Measurements from ENCODE around the gene TNIP1.

TNIP1 gene, protein sequence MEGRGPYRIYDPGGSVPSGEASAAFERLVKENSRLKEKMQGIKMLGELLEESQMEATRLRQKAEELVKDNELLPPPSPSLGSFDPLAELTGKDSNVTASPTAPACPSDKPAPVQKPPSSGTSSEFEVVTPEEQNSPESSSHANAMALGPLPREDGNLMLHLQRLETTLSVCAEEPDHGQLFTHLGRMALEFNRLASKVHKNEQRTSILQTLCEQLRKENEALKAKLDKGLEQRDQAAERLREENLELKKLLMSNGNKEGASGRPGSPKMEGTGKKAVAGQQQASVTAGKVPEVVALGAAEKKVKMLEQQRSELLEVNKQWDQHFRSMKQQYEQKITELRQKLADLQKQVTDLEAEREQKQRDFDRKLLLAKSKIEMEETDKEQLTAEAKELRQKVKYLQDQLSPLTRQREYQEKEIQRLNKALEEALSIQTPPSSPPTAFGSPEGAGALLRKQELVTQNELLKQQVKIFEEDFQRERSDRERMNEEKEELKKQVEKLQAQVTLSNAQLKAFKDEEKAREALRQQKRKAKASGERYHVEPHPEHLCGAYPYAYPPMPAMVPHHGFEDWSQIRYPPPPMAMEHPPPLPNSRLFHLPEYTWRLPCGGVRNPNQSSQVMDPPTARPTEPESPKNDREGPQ
- total RNA-seq = 255 to 402 (median 302) reads per million in 4 experiments

DNA sequence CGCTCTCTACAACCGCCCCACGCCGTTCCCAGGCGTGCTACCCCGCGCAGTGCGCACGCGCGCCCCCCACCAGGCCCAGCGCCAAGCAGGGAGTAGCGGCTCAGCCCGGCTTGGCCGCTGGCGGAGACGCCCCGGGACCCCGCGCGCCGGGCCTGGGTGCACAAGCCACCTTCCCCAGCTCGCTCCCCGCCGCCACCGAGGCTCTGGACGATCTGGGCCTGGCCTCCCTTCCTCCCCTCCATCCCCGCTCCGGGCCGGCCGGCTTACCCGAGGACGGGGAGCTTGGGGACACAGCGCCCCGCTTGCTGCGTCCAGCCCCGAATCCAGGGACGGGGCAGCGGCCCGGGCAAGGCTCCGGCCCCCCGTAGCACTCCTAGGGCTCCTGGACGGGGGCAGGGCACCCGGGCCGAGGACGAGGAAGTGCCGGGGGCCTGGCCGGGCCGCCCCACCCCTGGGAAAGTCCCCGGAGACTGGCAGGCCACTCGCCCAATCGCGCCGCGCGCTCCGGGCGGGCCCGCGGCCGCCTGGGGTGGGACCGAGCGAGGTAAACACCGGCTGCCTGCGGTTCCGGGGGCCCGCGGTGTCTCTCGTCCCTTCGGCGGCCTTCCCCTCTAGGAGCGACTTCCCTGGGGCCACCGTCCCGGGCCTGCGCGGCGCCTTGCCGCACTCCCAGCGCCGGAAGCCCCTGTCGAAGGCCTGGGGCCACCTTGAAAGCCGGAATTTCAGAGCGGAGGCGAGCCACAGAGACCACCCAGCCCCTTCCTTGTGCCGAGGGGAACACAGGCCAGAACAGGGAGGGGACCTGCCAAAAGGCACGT is at the start of gene TNIP1:
TSS of gene TNIP1 (minus strand) at position 422 of the 818 bp plus-strand sequence. CDS start 15,939 bp downstream, outside the sequence.
- DNase-seq = peak; percentile 89

- no peak for DNase-seq
These were observed 49.5 kb upstream of the TNIP1 start for GRCh38 chr5:151130235-151130921.

DNA sequence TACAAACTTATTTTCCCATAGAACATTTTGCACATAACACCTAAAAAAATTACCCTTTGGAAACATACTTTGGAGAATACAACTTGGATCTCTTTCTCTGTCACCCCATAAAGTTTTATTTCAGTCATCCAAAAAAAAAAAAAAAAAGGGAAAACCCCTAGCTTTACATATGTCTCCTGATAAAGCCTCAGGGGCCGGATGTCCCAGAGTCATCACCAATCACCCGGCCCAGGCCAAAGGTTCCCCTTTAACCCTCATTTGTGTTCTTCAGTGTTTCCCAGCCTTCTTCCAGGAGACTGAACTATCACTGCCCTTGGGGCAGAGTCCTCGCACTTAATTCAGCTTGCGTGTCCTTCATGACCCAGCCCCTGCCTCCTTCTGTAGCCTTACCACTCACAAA is 48.0 kb upstream of the TNIP1 start:
- no peak for DNase-seq

DNA sequence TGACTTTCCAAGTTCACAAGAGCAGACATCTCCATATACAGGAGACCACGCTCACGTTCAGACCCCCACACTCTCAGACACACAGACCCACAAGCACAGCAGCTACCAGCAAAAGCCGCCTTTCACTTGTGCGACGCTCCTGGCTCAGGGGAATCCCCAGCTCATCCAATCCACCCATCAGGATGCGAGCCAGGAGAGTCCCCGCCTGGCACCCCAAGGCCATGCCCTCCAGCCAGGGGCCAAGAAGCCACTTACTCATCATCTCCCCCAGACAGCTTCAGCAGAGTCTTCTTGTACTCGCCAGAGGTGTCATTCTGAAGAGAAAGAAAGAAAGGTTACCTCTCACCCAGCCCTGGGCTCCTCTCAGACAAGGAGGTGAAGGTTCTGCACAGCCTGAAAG is 47.1 kb upstream of the TNIP1 start:
- no peak for DNase-seq

GRCh38 chr5:151126199-151126645 is 45.4 kb upstream of the TNIP1 start:
- DNase-seq = peak; percentile 53

- no peak for DNase-seq
These were observed 44.6 kb upstream of the TNIP1 start for GRCh38 chr5:151125421-151125820.

DNA sequence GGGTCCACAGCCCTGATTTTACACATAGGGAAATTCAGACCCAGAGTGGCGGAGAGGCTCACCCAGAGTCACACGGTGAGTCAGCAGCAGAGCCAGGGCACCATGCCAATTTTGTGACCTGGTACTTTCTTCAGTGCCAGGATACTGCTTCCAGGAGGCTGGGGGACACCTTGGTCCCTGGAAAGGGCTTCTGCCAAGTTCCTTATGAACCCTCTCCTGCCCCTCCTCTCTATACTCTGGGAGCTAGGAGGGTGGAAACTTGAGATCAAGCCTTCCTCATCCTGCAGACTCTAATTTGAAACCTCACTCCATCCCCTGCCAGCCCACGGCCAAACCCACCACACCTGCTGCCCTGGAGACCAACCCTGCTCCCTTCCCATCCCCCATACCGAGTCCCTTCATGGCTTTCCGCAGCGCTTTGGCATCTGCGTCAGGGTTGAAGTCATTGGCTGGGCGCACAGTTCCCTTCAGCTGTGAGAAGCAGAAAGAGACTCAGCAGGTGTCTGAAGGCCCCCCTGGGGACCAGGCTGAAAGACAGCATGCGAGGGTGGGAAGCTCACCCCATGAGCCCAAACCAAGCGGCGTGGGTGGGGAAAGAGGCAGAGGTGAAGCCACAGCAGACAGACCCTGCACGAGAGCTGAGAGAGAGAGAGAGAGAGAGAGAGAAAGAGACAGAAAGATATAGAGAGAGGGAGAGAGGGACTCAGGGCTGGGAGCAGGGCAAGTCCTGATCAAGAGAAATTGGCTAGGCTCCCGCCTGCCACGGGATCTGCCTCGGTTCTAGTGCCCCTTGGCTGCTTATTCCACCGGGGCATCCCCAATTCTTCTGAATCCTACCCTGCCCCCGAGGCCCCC is 43.3 kb upstream of the TNIP1 start:
- DNase-seq = no peak

DNA sequence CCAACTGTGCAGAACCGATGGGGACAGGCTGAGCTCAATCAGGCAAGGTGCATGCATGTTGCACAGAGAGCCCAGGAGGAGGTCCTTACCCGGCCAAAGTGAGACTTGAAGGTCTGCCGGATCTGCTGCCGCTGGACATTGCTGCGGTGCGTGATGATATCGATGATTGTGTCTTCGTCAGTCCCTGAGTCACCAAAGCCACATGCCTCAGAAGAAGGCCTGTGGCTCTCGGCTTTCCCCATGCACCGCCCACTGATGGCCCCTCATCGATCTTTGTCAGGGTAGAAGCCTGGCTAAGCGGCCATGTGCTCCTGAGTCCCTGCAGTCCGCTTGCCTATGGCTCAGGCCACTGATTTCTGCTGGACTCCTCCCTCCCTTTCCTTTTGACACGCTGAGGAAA is 42.0 kb upstream of the TNIP1 start:
- DNase-seq = no peak

- DNase-seq = no peak
These were observed 40.8 kb upstream of the TNIP1 start for GRCh38 chr5:151121665-151122064.

DNA sequence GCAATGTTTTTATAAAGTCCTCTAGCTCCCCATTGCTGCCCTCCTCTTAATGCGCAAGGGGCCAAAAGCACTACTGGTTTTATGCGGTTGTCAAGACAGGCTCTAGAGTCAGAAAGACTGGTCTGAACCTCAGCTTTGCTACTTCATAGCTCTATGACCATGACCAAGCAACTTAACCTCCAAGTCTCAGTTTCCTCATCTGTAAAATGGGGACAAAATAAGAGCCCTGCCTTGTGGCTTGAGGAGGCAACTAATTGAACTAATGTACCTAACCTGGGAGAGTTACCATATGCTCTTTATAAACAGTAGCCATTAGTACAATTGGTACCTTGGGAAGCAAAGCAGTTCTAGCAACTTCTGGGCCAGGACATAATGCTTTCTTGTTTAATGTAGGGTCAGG is 40.3 kb upstream of the TNIP1 start:
- DNase-seq = no peak

- DNase-seq = no peak
These were observed 38.2 kb upstream of the TNIP1 start for GRCh38 chr5:151118913-151119575.

- peak; percentile 56 for DNase-seq
These were observed 34.6 kb upstream of the TNIP1 start for GRCh38 chr5:151115272-151115905.

- no peak for DNase-seq
These were observed 32.8 kb upstream of the TNIP1 start for GRCh38 chr5:151113651-151114050.

DNA sequence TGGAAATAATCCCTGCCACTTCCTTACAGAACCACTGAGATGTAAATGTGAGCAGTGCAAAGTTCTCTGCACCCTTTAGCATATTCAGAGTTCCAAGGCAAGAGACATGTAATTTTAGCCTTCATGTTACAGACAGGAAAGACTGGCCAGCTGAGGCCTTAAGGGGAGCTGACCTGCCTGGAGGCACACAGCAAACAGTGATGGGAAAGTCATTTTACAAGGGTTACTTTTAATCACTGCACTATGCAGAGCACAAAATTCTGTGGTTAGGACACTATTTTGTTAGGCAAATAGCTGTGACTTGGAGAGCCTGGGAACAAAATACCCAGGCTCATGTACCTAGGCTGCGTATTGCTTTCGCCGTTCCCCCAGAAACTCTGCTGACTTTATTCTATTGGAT is 30.2 kb upstream of the TNIP1 start:
- no peak for DNase-seq

- DNase-seq = no peak
These were observed 29.4 kb upstream of the TNIP1 start for GRCh38 chr5:151110122-151110681.

DNA sequence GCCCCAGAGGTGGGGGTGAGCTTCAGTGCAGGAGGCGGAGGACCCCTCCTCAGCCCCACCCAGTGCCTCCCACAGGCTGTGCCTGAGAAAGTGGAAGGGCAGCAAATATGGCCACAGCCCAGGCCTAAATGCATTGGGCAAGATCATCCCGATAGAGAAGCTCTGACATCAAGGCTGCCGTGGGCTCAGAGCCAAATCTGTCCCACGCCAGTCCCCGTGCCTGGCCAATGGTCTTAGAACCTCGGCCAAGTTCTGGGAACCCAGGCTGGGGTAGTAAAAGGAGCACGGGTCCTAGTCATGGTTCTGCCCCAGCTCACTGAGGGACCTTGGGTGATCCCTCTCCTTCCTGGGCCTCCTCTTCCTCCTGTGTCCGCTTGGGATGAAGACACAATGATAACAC is 27.7 kb upstream of the TNIP1 start:
- no peak for DNase-seq

DNA sequence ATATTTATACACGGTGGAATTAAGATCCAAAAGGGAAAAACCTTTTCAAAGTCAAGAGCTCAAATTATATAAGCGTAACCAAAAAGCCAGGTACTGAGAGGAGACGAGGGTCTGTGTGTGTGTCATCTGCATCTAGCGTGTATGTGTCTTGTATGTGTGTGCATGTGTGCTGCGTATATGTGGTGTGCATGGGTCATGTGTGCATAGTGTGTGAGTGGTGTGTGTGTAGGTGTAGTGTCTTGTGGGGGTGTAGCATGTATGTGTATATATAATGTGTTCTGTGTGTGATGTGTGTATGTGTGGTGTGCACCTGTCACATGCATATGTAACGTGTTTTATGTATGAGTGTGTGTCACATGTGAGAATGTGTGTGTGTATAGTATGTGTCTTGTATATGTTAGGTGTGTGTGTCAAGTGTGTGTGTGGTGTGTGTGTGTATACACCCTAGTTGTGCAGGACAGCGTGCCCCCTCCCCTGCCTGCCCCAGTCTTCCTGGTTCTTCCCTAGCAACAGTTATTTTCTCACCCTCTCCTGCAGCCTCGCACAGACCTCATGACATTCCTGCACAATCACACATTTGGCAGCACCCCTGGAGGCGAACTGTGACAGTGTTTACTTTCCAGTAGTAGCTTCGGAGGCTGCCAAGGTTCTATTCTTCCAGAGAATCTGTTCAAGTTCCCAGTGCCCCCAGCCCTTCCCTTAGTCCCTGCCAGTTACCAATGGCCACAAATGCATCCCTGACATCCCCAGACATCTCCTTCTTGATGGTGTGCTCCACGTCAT is 27.1 kb upstream of the TNIP1 start:
- DNase-seq = no peak

GRCh38 chr5:151107084-151107483 is 26.2 kb upstream of the TNIP1 start:
- DNase-seq = no peak

- no peak for DNase-seq
These were observed 25.7 kb upstream of the TNIP1 start for GRCh38 chr5:151106509-151106908.
